Prostate gland (tissue), 2 donors: ENCODE data around the gene TMEM50A.
"Not testable (repeated sequence)": the region's sequence is repeated elsewhere in the genome, so short reads cannot be mapped to it uniquely, and the experiment has no call there.

ENCODE experiments used
- POLR2A ChIP-seq: fragments of 450-650 bp; IDR thresholded peaks from one replicate; pipeline ENCODE4 v1.6.1; 2016; ENCODE audit warnings: antibody characterized with exemption, mild to moderate bottlenecking
- POLR2AphosphoS5 ChIP-seq: sonication (generic); formaldehyde crosslinking; IDR thresholded peaks from one replicate; pipeline ENCODE4 v1.6.1; 2017; ENCODE audit warnings: antibody characterized with exemption
- TF ChIP-seq, protein P1 (sequence below), 4 experiments: fragments of 200-600 bp in 2 of 4; fragments of 450-650 bp in 2 of 4; sonication (generic) in 2 of 4; IDR thresholded peaks; 1 replicate in 3 of 4; 2 replicates in 1 of 4; pipeline ENCODE4 v1.5.1; 2016 to 2019; ENCODE audit warnings: antibody characterized with exemption in 4 of 4, mild to moderate bottlenecking in 2 of 4, moderate library complexity in 2 of 4

DNA sequence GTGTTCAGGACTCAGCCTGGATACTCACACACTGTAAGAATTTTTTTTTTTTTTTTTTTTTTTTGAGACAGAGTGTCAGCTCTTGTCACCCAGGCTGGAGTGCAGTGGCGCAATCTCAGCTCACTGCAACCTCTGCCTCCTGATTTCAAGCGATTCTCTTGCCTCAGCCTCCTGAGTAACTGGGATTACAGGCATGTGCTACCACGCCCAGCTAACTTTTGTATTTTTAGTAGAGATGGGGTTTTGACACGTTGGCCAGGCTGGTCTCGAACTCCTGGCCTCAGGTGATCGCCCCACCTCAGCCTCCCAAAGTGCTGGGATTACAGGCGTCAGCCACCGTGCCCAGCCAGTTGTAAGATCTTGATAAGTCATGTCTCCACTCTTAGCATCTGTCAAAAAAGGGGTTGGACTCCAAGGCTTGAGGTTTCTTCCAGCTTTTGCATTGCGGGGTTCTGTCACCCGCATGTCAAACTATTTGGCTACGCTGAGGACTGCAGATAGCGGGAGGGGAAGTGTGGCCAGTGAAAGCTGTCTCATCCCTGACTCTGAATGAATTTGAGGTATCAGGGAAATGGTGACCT lies 31.6 kb downstream of the TMEM50A start:
- TF ChIP-seq POLR2AphosphoS5, POLR2A: not testable (repeated sequence)
- TF ChIP-seq, protein P1, sequence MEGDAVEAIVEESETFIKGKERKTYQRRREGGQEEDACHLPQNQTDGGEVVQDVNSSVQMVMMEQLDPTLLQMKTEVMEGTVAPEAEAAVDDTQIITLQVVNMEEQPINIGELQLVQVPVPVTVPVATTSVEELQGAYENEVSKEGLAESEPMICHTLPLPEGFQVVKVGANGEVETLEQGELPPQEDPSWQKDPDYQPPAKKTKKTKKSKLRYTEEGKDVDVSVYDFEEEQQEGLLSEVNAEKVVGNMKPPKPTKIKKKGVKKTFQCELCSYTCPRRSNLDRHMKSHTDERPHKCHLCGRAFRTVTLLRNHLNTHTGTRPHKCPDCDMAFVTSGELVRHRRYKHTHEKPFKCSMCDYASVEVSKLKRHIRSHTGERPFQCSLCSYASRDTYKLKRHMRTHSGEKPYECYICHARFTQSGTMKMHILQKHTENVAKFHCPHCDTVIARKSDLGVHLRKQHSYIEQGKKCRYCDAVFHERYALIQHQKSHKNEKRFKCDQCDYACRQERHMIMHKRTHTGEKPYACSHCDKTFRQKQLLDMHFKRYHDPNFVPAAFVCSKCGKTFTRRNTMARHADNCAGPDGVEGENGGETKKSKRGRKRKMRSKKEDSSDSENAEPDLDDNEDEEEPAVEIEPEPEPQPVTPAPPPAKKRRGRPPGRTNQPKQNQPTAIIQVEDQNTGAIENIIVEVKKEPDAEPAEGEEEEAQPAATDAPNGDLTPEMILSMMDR (IDR thresholded peaks at IDR 0.05) = not testable (repeated sequence)
